ENCODE data around the gene IL17C. TPM values are rescaled to one million over a fixed set of nuclear protein-coding genes. Genes with fewer than 3 reads are reported as not detected.

Gene IL17C
- total RNA-seq, 1 experiment from 2014 or later = 0.31 TPM

DNA sequence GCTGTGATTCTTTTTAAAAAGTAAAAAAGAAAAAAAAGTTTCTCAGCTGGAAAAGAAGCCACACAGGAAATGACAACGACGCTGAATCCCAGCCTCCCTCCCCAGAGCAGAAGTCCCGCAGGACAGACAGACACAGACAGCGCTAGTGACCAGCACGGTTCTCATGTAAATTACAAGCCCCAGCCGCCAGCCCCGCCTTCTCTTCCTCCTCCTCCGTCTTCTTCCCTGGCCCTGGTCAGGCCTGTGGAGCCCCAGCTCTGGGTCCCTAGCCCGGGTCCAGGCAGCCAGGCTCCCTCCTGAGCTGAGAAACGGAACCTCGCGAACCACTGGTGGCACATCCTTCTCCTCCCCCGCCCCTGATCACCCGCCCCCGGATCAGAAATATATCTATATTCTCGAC is 7.0 kb upstream of the IL17C start:
- H3K27me3 Mint-ChIP-seq (ENCODE audit: low read depth) = peaks cover 7% of the 10 kb centered on the region
- no peaks in the 10 kb centered on the region; a peak in 1 of 5 replicates for H3K9me3 Mint-ChIP-seq
- Histone ChIP-seq H4K91ac (ENCODE audit: insufficient read length, low read depth, low read length) (no peak overlapping the region), H3K56ac (ENCODE audit: insufficient read length, low read depth, low read length) (no peak overlapping the region), H3K18ac (ENCODE audit: insufficient read length, low read depth, low read length) (no peak overlapping the region), H3K4me1 (ENCODE audit: insufficient read depth, low read length) (no peaks in the 10 kb centered on the region), H3K9me3 (ENCODE audit: control insufficient read depth, low read depth, low read length) (no peaks in the 10 kb centered on the region), H3K79me1 (ENCODE audit: insufficient read depth, low read depth, low read length, poor library complexity, severe bottlenecking) (no peaks in the 10 kb centered on the region), H2BK120ac (ENCODE audit: low read depth, low read length, poor library complexity, severe bottlenecking) (no peak overlapping the region), H3K23me2 (ENCODE audit: insufficient read length, low read depth, low read length, poor library complexity, severe bottlenecking) (peaks cover 15% of the 10 kb centered on the region), H2BK20ac (ENCODE audit: low read depth, low read length, poor library complexity, severe bottlenecking) (no peak overlapping the region), H3K4ac (ENCODE audit: low read depth, low read length) (no peak overlapping the region), H3K9ac (ENCODE audit: extremely low read depth, insufficient read length, low read length) (no peak overlapping the region), H2BK5ac (ENCODE audit: insufficient read length, low read length) (no peak overlapping the region), H4K8ac (replicated peaks; ENCODE audit: insufficient read length, low read depth, low read length) (no peak overlapping the region), H2BK12ac (ENCODE audit: insufficient read length, low read depth, low read length) (no peak overlapping the region), H3K79me2 (ENCODE audit: insufficient read depth, low read length) (no peaks in the 10 kb centered on the region), H3T11ph (ENCODE audit: low read length) (no peak overlapping the region), H3K14ac (ENCODE audit: insufficient read depth, low read length) (no peak overlapping the region), H4K5ac (ENCODE audit: insufficient read length, low read depth, low read length) (no peak overlapping the region), H3K4me2 (ENCODE audit: insufficient read depth, insufficient read length, low read length) (no peak overlapping the region), H2AFZ (ENCODE audit: low read length) (no peak overlapping the region), H3K23ac (ENCODE audit: insufficient read length, low read depth, low read length) (no peak overlapping the region), H2BK15ac (ENCODE audit: low read depth, low read length) (no peak overlapping the region), H3K27me3 (ENCODE audit: insufficient read depth, low read length) (no peaks in the 10 kb centered on the region), H2AK5ac (ENCODE audit: insufficient read length, low read length) (no peak overlapping the region), H4K20me1 (ENCODE audit: control insufficient read depth, insufficient read depth, insufficient read length) (no peaks in the 10 kb centered on the region), H3K27ac (ENCODE audit: insufficient read length, low read depth, low read length) (no peak overlapping the region)
- peaks cover 13 to 48% (median 42%) of the 10 kb centered on the region in 3 experiments; a peak in 6 of 7 replicates for H3K36me3 Mint-ChIP-seq (ENCODE audit: insufficient read depth in 1 of 3, low read depth in 3 of 3)
- TF ChIP-seq, protein P1, sequence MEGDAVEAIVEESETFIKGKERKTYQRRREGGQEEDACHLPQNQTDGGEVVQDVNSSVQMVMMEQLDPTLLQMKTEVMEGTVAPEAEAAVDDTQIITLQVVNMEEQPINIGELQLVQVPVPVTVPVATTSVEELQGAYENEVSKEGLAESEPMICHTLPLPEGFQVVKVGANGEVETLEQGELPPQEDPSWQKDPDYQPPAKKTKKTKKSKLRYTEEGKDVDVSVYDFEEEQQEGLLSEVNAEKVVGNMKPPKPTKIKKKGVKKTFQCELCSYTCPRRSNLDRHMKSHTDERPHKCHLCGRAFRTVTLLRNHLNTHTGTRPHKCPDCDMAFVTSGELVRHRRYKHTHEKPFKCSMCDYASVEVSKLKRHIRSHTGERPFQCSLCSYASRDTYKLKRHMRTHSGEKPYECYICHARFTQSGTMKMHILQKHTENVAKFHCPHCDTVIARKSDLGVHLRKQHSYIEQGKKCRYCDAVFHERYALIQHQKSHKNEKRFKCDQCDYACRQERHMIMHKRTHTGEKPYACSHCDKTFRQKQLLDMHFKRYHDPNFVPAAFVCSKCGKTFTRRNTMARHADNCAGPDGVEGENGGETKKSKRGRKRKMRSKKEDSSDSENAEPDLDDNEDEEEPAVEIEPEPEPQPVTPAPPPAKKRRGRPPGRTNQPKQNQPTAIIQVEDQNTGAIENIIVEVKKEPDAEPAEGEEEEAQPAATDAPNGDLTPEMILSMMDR (conservative IDR thresholded peaks at IDR 0.05) = no peak
- peaks cover 0 to 22% of the 10 kb centered on the region in 2 experiments; a peak in 3 of 4 replicates for H3K4me1 Mint-ChIP-seq
- no peak overlapping the region for H3K4me3 Mint-ChIP-seq
- no peak overlapping the region for H3K27ac Mint-ChIP-seq
- no peak for DNase-seq
- WGBS (ENCODE audit: extremely low coverage, insufficient read length, low lambda C conversion rate) = no CpG with 5 or more reads among the region's 16 CpGs

All from H9 (cell line).